H1 (cell line): ENCODE measurements around the gene GUCY2C. TPM values are rescaled to one million over a fixed set of nuclear protein-coding genes. Genes with fewer than 3 reads are reported as not detected.

Experiments used
- CREB1 ChIP-seq: IDR thresholded peaks from 2 replicates; pipeline ENCODE4 v1.6.1; 2012; ENCODE audit warnings: inconsistent platforms
- EP300 ChIP-seq, 2 experiments: IDR thresholded peaks; 1 replicate in 1 of 2; 2 replicates in 1 of 2; pipeline ENCODE4 v1.6.1; 2011 to 2012; ENCODE audit warnings: low read depth in 2 of 2, low read length in 2 of 2, mild to moderate bottlenecking in 2 of 2, borderline replicate concordance in 1 of 2, inconsistent platforms in 1 of 2, moderate library complexity in 1 of 2
- JUN ChIP-seq: IDR thresholded peaks from 2 replicates; pipeline ENCODE4 v1.6.1; 2011; ENCODE audit warnings: low read depth, mild to moderate bottlenecking, improper control_type of control experiment, low read length
- POU5F1 ChIP-seq: IDR thresholded peaks from 2 replicates; pipeline ENCODE4 v1.6.1; 2011; ENCODE audit warnings: low read depth, mild to moderate bottlenecking, low read length, moderate library complexity
- RNF2 ChIP-seq: fragments of 200-900, 300-1000 bp; sonication (generic); IDR thresholded peaks from 2 replicates; pipeline ENCODE4 v1.7.1; 2016; ENCODE audit warnings: borderline replicate concordance, low read depth, mild to moderate bottlenecking, antibody characterized with exemption, low read length; ENCODE audit not compliant: poor library complexity, severe bottlenecking; ENCODE audit errors: missing control alignments
- SIRT6 ChIP-seq: IDR thresholded peaks from one replicate; pipeline ENCODE4 v1.7.1; 2012; ENCODE audit warnings: low read length, inconsistent platforms
- SP1 ChIP-seq: IDR thresholded peaks from 2 replicates; pipeline ENCODE4 v1.6.1; 2011; ENCODE audit warnings: low read depth, low read length
- SP4 ChIP-seq: IDR thresholded peaks from 2 replicates; pipeline ENCODE4 v1.6.1; 2012; ENCODE audit warnings: low read length, inconsistent platforms
- TAF1 ChIP-seq: IDR thresholded peaks from 2 replicates; pipeline ENCODE4 v1.6.1; 2011; ENCODE audit warnings: mild to moderate bottlenecking, low read depth, low read length
- TCF12 ChIP-seq: IDR thresholded peaks from 2 replicates; pipeline ENCODE4 v1.6.1; 2011; ENCODE audit warnings: low read depth, mild to moderate bottlenecking, low read length
- polyA plus RNA-seq, 7 experiments: library from polyadenylated mRNA; depleted of rRNA in 3 of 7; stranded (reverse) in 5 of 7; unstranded in 2 of 7; fragments of >200 nt in 5 of 7; fragments of 200-250 nt in 2 of 7; gene quantifications; 1 replicate in 5 of 7; 2 replicates in 1 of 7; 4 replicates in 1 of 7; pipeline versions ENCODE4 v1.2.1 to v1.2.3, GENCODE V29; 2011 to 2013; ENCODE audit warnings: missing spikeins in 2 of 7, mixed read lengths in 2 of 7
- total RNA-seq: library from RNA; stranded (reverse); fragmentation: NEBNext Ultra II Directional; extraction: Animal tissue kit (Norgen Biotek cat#: 25700); gene quantifications from 2 replicates; pipeline ENCODE4 v1.2.1, GENCODE V29; 2021
- TF ChIP-seq, protein P1 (sequence below): fragments of 300-600 bp; sonication (generic); IDR thresholded peaks from 2 replicates; pipeline ENCODE4 v1.7.1; 2012; ENCODE audit warnings: low read length, moderate library complexity, mild to moderate bottlenecking, inconsistent platforms; ENCODE audit not compliant: insufficient replicate concordance
- TF ChIP-seq, protein P2 (sequence below): IDR thresholded peaks from 2 replicates; pipeline ENCODE4 v1.6.1; 2012; ENCODE audit warnings: inconsistent platforms

Gene GUCY2C
- total and polyA plus RNA-seq, 2 of the 8 experiments (the other 6 are each of a cell fraction or from before 2014, with no cell fraction given), result 1.9 to 3.2 TPM

DNA sequence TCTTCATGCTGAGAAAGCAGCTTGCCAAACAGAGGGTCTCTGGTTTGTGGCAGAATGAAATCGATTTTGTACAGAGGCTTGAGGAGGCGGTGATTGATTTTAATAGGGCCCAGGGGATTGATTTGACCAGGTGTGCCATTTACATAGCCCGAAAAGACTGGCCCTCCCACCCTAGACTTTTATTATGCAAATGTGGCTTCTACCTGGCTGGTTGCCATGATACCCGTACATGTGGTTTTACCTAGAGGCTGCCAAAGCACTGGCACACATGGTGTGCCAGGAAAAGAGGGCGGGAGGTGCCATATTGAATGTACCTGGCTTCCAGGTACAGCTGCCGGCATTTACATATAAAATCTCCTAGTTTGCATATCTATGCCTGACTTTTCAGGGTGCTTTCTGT is 18.0 kb upstream of the GUCY2C start (continued):
- TF ChIP-seq, protein P1, sequence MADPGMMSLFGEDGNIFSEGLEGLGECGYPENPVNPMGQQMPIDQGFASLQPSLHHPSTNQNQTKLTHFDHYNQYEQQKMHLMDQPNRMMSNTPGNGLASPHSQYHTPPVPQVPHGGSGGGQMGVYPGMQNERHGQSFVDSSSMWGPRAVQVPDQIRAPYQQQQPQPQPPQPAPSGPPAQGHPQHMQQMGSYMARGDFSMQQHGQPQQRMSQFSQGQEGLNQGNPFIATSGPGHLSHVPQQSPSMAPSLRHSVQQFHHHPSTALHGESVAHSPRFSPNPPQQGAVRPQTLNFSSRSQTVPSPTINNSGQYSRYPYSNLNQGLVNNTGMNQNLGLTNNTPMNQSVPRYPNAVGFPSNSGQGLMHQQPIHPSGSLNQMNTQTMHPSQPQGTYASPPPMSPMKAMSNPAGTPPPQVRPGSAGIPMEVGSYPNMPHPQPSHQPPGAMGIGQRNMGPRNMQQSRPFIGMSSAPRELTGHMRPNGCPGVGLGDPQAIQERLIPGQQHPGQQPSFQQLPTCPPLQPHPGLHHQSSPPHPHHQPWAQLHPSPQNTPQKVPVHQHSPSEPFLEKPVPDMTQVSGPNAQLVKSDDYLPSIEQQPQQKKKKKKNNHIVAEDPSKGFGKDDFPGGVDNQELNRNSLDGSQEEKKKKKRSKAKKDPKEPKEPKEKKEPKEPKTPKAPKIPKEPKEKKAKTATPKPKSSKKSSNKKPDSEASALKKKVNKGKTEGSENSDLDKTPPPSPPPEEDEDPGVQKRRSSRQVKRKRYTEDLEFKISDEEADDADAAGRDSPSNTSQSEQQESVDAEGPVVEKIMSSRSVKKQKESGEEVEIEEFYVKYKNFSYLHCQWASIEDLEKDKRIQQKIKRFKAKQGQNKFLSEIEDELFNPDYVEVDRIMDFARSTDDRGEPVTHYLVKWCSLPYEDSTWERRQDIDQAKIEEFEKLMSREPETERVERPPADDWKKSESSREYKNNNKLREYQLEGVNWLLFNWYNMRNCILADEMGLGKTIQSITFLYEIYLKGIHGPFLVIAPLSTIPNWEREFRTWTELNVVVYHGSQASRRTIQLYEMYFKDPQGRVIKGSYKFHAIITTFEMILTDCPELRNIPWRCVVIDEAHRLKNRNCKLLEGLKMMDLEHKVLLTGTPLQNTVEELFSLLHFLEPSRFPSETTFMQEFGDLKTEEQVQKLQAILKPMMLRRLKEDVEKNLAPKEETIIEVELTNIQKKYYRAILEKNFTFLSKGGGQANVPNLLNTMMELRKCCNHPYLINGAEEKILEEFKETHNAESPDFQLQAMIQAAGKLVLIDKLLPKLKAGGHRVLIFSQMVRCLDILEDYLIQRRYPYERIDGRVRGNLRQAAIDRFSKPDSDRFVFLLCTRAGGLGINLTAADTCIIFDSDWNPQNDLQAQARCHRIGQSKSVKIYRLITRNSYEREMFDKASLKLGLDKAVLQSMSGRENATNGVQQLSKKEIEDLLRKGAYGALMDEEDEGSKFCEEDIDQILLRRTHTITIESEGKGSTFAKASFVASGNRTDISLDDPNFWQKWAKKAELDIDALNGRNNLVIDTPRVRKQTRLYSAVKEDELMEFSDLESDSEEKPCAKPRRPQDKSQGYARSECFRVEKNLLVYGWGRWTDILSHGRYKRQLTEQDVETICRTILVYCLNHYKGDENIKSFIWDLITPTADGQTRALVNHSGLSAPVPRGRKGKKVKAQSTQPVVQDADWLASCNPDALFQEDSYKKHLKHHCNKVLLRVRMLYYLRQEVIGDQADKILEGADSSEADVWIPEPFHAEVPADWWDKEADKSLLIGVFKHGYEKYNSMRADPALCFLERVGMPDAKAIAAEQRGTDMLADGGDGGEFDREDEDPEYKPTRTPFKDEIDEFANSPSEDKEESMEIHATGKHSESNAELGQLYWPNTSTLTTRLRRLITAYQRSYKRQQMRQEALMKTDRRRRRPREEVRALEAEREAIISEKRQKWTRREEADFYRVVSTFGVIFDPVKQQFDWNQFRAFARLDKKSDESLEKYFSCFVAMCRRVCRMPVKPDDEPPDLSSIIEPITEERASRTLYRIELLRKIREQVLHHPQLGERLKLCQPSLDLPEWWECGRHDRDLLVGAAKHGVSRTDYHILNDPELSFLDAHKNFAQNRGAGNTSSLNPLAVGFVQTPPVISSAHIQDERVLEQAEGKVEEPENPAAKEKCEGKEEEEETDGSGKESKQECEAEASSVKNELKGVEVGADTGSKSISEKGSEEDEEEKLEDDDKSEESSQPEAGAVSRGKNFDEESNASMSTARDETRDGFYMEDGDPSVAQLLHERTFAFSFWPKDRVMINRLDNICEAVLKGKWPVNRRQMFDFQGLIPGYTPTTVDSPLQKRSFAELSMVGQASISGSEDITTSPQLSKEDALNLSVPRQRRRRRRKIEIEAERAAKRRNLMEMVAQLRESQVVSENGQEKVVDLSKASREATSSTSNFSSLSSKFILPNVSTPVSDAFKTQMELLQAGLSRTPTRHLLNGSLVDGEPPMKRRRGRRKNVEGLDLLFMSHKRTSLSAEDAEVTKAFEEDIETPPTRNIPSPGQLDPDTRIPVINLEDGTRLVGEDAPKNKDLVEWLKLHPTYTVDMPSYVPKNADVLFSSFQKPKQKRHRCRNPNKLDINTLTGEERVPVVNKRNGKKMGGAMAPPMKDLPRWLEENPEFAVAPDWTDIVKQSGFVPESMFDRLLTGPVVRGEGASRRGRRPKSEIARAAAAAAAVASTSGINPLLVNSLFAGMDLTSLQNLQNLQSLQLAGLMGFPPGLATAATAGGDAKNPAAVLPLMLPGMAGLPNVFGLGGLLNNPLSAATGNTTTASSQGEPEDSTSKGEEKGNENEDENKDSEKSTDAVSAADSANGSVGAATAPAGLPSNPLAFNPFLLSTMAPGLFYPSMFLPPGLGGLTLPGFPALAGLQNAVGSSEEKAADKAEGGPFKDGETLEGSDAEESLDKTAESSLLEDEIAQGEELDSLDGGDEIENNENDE, result no peak
- TF ChIP-seq TAF1 (no peak), JUN (no peak), CREB1 (no peak), SP4 (no peak), SP1 (no peak), SIRT6 (no peak), POU5F1 (peak; percentile 40; the same call in 1 of the 2 replicates), RNF2 (no peak), TCF12 (peak; percentile 64; the same call in 1 of the 2 replicates), EP300 (IDR thresholded peaks at IDR 0.05; ENCODE audit: borderline replicate concordance in 1 of 2, low read depth in 2 of 2, low read length in 2 of 2) (no peak)
- TF ChIP-seq, protein P2, sequence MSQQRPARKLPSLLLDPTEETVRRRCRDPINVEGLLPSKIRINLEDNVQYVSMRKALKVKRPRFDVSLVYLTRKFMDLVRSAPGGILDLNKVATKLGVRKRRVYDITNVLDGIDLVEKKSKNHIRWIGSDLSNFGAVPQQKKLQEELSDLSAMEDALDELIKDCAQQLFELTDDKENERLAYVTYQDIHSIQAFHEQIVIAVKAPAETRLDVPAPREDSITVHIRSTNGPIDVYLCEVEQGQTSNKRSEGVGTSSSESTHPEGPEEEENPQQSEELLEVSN, result no peak
